GM23338 (cell line): ENCODE measurements around the gene ZNF638. TPM values are rescaled to one million over a fixed set of nuclear protein-coding genes. Genes with fewer than 3 reads are reported as not detected.

ENCODE experiments used
- ATAC-seq: fragments of 200-7000 bp; cut with Tn5 transposase; 3 replicates; pipeline ENCODE4 v1.9.1; 2020
- DNase-seq: peaks from one replicate; pipeline ENCODE4 v3.0.0-alpha.2; 2015; ENCODE audit warnings: low spot score
- H2AFZ ChIP-seq: fragments of 200-600 bp; sonication (generic); 2 replicates; pipeline ENCODE4 v1.8.0; 2016; ENCODE audit warnings: antibody characterized with exemption, mild to moderate bottlenecking, moderate library complexity
- H3F3A ChIP-seq: fragments of 200-600 bp; sonication (generic); replicated peaks from 2 replicates; pipeline ENCODE4 v1.8.0; 2017; ENCODE audit warnings: antibody characterized with exemption, mixed run types, low read depth
- H3K27ac ChIP-seq: fragments of 200-600 bp; sonication (generic); 2 replicates; pipeline ENCODE4 v1.6.1; 2016; ENCODE audit warnings: low read depth
- H3K27me3 ChIP-seq: fragments of 200-600 bp; sonication (generic); 2 replicates; pipeline ENCODE4 v1.8.0; 2016; ENCODE audit warnings: mild to moderate bottlenecking, mixed run types, moderate library complexity; ENCODE audit not compliant: insufficient read depth
- H3K36me3 ChIP-seq: fragments of 200-600 bp; sonication (generic); 2 replicates; pipeline ENCODE4 v1.8.0; 2016; ENCODE audit warnings: mild to moderate bottlenecking; ENCODE audit not compliant: insufficient read depth
- H3K4me1 ChIP-seq: fragments of 200-600 bp; sonication (generic); 2 replicates; pipeline ENCODE4 v1.8.0; 2016; ENCODE audit warnings: mild to moderate bottlenecking, moderate library complexity; ENCODE audit not compliant: insufficient read depth
- H3K4me2 ChIP-seq: fragments of 200-600 bp; sonication (generic); 2 replicates; pipeline ENCODE4 v1.7.1; 2017; ENCODE audit warnings: mixed run types
- H3K4me3 ChIP-seq: fragments of 200-600 bp; sonication (generic); 2 replicates; pipeline ENCODE4 v1.6.1; 2016; ENCODE audit warnings: mixed run types
- H3K79me2 ChIP-seq: fragments of 200-600 bp; sonication (generic); replicated peaks from 2 replicates; pipeline ENCODE4 v1.8.0; 2017; ENCODE audit warnings: mild to moderate bottlenecking; ENCODE audit not compliant: insufficient read depth
- H3K9me2 ChIP-seq: fragments of 200-600 bp; sonication (generic); 2 replicates; pipeline ENCODE4 v1.8.0; 2017; ENCODE audit not compliant: insufficient read depth
- H4K20me1 ChIP-seq: fragments of 200-600 bp; sonication (generic); replicated peaks from 2 replicates; pipeline ENCODE4 v1.8.0; 2017; ENCODE audit warnings: mild to moderate bottlenecking; ENCODE audit not compliant: insufficient read depth
- H3K27ac Mint-ChIP-seq: 2 replicates; pipeline ENCODE4 v1.8.0; 2020; ENCODE audit warnings: inconsistent platforms, mild to moderate bottlenecking, moderate library complexity, mixed read lengths
- H3K27me3 Mint-ChIP-seq: 3 replicates; pipeline ENCODE4 v1.8.0; 2022; ENCODE audit warnings: low read depth, mild to moderate bottlenecking, moderate library complexity, mixed read lengths, inconsistent platforms; ENCODE audit not compliant: insufficient read depth, poor library complexity
- H3K36me3 Mint-ChIP-seq: 3 replicates; pipeline ENCODE4 v1.8.0; 2021; ENCODE audit warnings: low read depth, mild to moderate bottlenecking, inconsistent platforms, moderate library complexity, mixed read lengths
- H3K4me1 Mint-ChIP-seq: 3 replicates; pipeline ENCODE4 v1.8.0; 2020; ENCODE audit warnings: mild to moderate bottlenecking, inconsistent platforms, mixed read lengths
- H3K4me3 Mint-ChIP-seq: 3 replicates; pipeline ENCODE4 v1.8.0; 2021; ENCODE audit warnings: moderate library complexity, mild to moderate bottlenecking, inconsistent platforms, mixed read lengths
- H3K9me3 Mint-ChIP-seq: 3 replicates; pipeline ENCODE4 v1.8.0; 2020; ENCODE audit warnings: moderate library complexity, mild to moderate bottlenecking, inconsistent platforms, mixed read lengths
- CREB1 ChIP-seq: fragments of 250-450 bp; sonication (Bioruptor Pico); IDR thresholded peaks from 2 replicates; pipeline ENCODE4 v1.5.0; 2020; ENCODE audit warnings: low read depth, mild to moderate bottlenecking, moderate library complexity
- EZH2phosphoT487 ChIP-seq: fragments of 200-600 bp; sonication (generic); IDR thresholded peaks from one replicate; pipeline ENCODE4 v1.8.1; 2018; ENCODE audit warnings: antibody characterized with exemption; ENCODE audit not compliant: unreplicated experiment
- JUNB ChIP-seq: IDR thresholded peaks from one replicate; pipeline ENCODE4 v1.6.1; 2016; ENCODE audit warnings: antibody characterized with exemption; ENCODE audit not compliant: unreplicated experiment
- NANOG ChIP-seq: IDR thresholded peaks from 2 replicates; pipeline ENCODE4 v1.6.1; 2016; ENCODE audit warnings: antibody characterized with exemption, borderline replicate concordance
- POLR2AphosphoS5 ChIP-seq: IDR thresholded peaks from 2 replicates; pipeline ENCODE4 v1.6.1; 2016; ENCODE audit warnings: antibody characterized with exemption, low read depth
- STAT1 ChIP-seq: IDR thresholded peaks from one replicate; pipeline ENCODE4 v1.6.1; 2016; ENCODE audit warnings: antibody characterized with exemption; ENCODE audit not compliant: unreplicated experiment
- ZNF114 ChIP-seq: fragments of 250-450 bp; sonication (Bioruptor Pico); IDR thresholded peaks from 2 replicates; pipeline ENCODE4 v1.5.0; 2020; ENCODE audit warnings: mild to moderate bottlenecking, moderate library complexity
- ZNF331 ChIP-seq: fragments of 250-450 bp; sonication (Bioruptor Pico); IDR thresholded peaks from 2 replicates; pipeline ENCODE4 v1.5.0; 2020; ENCODE audit warnings: low read depth, mild to moderate bottlenecking, moderate library complexity
- polyA plus RNA-seq: library from polyadenylated mRNA; unstranded; fragments of >200 nt; fragmentation: Nextera tagmentation; extraction: Ambion mirVana; gene quantifications from 2 replicates; pipeline ENCODE4 v1.2.1, GENCODE V29; 2016
- total RNA-seq: library from RNA; depleted of rRNA; stranded (reverse); fragments of >200 nt; shearing (Covaris generic); gene quantifications from 2 replicates; pipeline ENCODE4 v1.2.3, GENCODE V29; 2014
- TF ChIP-seq, protein P1 (sequence below): fragments of 250-450 bp; sonication (Bioruptor Pico); IDR thresholded peaks from 2 replicates; pipeline ENCODE4 v1.5.0; 2020; ENCODE audit warnings: mild to moderate bottlenecking, moderate library complexity
- TF ChIP-seq, protein P2 (sequence below): IDR thresholded peaks from 2 replicates; pipeline ENCODE4 v1.6.1; 2016; ENCODE audit warnings: antibody characterized with exemption

ZNF638 gene
- total and polyA plus RNA-seq, 2 experiments from 2014 or later: 185 to 190 TPM

DNA sequence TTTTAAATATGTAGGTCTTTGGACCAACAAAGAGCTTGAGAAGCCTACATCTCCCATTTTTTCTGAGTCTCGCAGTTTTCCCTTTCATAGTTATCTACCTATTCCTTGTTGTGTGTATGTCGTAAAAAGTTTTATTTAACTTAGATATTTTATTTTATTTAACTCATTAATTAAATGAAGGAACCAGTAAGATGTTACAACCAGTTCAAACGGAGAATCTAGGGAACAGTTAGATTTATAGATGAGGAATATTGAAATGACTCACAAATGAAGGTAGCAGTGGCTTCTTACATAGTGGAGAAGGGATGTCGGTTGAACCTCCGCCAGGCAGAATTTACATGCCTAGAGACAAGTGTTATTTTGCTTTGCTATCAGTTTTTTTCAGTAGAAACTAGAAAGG, 48.5 kb upstream of the ZNF638 start (continued):
- TF ChIP-seq, protein P1, sequence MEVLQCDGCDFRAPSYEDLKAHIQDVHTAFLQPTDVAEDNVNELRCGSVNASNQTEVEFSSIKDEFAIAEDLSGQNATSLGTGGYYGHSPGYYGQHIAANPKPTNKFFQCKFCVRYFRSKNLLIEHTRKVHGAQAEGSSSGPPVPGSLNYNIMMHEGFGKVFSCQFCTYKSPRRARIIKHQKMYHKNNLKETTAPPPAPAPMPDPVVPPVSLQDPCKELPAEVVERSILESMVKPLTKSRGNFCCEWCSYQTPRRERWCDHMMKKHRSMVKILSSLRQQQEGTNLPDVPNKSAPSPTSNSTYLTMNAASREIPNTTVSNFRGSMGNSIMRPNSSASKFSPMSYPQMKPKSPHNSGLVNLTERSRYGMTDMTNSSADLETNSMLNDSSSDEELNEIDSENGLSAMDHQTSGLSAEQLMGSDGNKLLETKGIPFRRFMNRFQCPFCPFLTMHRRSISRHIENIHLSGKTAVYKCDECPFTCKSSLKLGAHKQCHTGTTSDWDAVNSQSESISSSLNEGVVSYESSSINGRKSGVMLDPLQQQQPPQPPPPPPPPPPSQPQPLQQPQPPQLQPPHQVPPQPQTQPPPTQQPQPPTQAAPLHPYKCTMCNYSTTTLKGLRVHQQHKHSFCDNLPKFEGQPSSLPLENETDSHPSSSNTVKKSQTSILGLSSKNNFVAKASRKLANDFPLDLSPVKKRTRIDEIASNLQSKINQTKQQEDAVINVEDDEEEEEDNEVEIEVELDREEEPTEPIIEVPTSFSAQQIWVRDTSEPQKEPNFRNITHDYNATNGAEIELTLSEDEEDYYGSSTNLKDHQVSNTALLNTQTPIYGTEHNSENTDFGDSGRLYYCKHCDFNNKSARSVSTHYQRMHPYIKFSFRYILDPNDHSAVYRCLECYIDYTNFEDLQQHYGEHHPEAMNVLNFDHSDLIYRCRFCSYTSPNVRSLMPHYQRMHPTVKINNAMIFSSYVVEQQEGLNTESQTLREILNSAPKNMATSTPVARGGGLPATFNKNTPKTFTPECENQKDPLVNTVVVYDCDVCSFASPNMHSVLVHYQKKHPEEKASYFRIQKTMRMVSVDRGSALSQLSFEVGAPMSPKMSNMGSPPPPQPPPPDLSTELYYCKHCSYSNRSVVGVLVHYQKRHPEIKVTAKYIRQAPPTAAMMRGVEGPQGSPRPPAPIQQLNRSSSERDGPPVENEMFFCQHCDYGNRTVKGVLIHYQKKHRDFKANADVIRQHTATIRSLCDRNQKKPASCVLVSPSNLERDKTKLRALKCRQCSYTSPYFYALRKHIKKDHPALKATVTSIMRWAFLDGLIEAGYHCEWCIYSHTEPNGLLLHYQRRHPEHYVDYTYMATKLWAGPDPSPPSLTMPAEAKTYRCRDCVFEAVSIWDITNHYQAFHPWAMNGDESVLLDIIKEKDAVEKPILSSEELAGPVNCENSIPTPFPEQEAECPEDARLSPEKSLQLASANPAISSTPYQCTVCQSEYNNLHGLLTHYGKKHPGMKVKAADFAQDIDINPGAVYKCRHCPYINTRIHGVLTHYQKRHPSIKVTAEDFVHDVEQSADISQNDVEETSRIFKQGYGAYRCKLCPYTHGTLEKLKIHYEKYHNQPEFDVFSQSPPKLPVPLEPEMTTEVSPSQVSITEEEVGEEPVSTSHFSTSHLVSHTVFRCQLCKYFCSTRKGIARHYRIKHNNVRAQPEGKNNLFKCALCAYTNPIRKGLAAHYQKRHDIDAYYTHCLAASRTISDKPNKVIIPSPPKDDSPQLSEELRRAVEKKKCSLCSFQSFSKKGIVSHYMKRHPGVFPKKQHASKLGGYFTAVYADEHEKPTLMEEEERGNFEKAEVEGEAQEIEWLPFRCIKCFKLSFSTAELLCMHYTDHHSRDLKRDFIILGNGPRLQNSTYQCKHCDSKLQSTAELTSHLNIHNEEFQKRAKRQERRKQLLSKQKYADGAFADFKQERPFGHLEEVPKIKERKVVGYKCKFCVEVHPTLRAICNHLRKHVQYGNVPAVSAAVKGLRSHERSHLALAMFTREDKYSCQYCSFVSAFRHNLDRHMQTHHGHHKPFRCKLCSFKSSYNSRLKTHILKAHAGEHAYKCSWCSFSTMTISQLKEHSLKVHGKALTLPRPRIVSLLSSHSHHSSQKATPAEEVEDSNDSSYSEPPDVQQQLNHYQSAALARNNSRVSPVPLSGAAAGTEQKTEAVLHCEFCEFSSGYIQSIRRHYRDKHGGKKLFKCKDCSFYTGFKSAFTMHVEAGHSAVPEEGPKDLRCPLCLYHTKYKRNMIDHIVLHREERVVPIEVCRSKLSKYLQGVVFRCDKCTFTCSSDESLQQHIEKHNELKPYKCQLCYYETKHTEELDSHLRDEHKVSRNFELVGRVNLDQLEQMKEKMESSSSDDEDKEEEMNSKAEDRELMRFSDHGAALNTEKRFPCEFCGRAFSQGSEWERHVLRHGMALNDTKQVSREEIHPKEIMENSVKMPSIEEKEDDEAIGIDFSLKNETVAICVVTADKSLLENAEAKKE (CRISPR knock-in tag): no peak
- TF ChIP-seq EZH2phosphoT487 (no peak), POLR2AphosphoS5 (no peak), CREB1 (CRISPR knock-in tag) (no peak), JUNB (no peak), NANOG (no peak), ZNF331 (CRISPR knock-in tag) (no peak), STAT1 (no peak)

DNA sequence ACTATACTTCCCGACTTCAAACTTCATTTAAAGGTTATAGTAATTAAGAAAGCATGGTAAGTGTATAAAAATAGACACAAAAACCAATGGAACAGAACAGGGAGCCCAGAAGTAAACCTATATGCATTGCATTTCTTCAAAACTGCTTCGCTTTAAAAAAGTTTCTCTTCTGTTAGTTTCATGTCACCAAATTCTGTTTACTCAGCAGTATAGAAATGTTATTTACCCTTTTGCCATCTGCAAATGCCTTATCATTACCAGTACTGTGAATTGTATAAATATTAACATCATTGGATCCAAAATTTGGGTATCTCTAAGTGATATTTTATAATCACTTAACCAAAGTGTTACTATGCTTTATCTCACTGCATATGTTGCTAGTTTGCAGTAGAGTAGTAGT, 45.9 kb upstream of the ZNF638 start:
- ATAC-seq (no peak), DNase-seq (no peak)
- no peak overlapping the region for H2AFZ ChIP-seq
- H4K20me1 ChIP-seq: peaks cover 12% of the 10 kb centered on the region; the same call in 1 of the 2 replicates
- H3K36me3 ChIP-seq: no peaks in the 10 kb centered on the region
- H3K27me3 Mint-ChIP-seq: peaks cover 5% of the 10 kb centered on the region
- H3K27ac ChIP-seq: no peak overlapping the region
- H3F3A ChIP-seq: no peaks in the 10 kb centered on the region
- peaks cover 6% of the 10 kb centered on the region; the same call in 2 of the 3 replicates for H3K4me1 Mint-ChIP-seq
- no peaks in the 10 kb centered on the region for H3K9me2 ChIP-seq
- no peak overlapping the region for H3K4me3 Mint-ChIP-seq
- H3K4me3 ChIP-seq: no peak overlapping the region
- no peaks in the 10 kb centered on the region for H3K27me3 ChIP-seq
- no peak overlapping the region for H3K27ac Mint-ChIP-seq
- H3K4me1 ChIP-seq: peaks cover 21% of the 10 kb centered on the region
- peaks cover 66% of the 10 kb centered on the region for H3K79me2 ChIP-seq
- H3K4me2 ChIP-seq: no peak overlapping the region
- no peaks in the 10 kb centered on the region for H3K36me3 Mint-ChIP-seq
- no peaks in the 10 kb centered on the region for H3K9me3 Mint-ChIP-seq
- TF ChIP-seq EZH2phosphoT487: no peak
- TF ChIP-seq, protein P2, sequence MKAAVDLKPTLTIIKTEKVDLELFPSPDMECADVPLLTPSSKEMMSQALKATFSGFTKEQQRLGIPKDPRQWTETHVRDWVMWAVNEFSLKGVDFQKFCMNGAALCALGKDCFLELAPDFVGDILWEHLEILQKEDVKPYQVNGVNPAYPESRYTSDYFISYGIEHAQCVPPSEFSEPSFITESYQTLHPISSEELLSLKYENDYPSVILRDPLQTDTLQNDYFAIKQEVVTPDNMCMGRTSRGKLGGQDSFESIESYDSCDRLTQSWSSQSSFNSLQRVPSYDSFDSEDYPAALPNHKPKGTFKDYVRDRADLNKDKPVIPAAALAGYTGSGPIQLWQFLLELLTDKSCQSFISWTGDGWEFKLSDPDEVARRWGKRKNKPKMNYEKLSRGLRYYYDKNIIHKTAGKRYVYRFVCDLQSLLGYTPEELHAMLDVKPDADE: no peak
- no peak for TF ChIP-seq JUNB
- TF ChIP-seq STAT1: no peak
- TF ChIP-seq, protein P1 (CRISPR knock-in tag): no peak
- no peak for TF ChIP-seq ZNF114 (CRISPR knock-in tag)
